ENCODE measurements around the gene SEBOX. TPM values are rescaled to one million over a fixed set of nuclear protein-coding genes. Genes with fewer than 3 reads are reported as not detected.

Gene SEBOX
- polyA plus RNA-seq, 2 of the 4 experiments (the other 2 are of a cell fraction), result not detected

GRCh38 chr17:28347261-28347891, 17.6 kb downstream of the SEBOX start:
- TF ChIP-seq EHMT2 (IDR thresholded peaks at IDR 0.05; ENCODE audit: low read depth) (no peak), TP53 (CRISPR knock-in tag; IDR thresholded peaks at IDR 0.05) (no peak), FOSL2 (IDR thresholded peaks at IDR 0.05) (no peak), FOSL2 (CRISPR knock-in tag; IDR thresholded peaks at IDR 0.05) (no peak), PHF8 (IDR thresholded peaks at IDR 0.05; ENCODE audit: borderline replicate concordance, low read depth) (no peak), CTCF (IDR thresholded peaks at IDR 0.05) (no peak), GATA3 (IDR thresholded peaks at IDR 0.05; ENCODE audit: borderline replicate concordance) (no peak), RARB (CRISPR knock-in tag; IDR thresholded peaks at IDR 0.05) (no peak), ESRRA (IDR thresholded peaks at IDR 0.05; ENCODE audit: borderline replicate concordance, low read length) (no peak), HES2 (IDR thresholded peaks at IDR 0.05) (no peak), MAZ (IDR thresholded peaks at IDR 0.05; ENCODE audit: borderline replicate concordance, low read depth, low read length) (no peak), KDM1A (IDR thresholded peaks at IDR 0.05; ENCODE audit: low read depth) (no peak), SMC3 (IDR thresholded peaks at IDR 0.05) (no peak), NPAS2 (CRISPR knock-in tag; IDR thresholded peaks at IDR 0.05; ENCODE audit: borderline replicate concordance) (no peak), CBX8 (IDR thresholded peaks at IDR 0.05) (no peak), HEYL (CRISPR knock-in tag; IDR thresholded peaks at IDR 0.05) (no peak), CBX2 (IDR thresholded peaks at IDR 0.05; ENCODE audit: borderline replicate concordance, low read depth) (no peak), PBX3 (IDR thresholded peaks at IDR 0.05) (no peak), EHF (CRISPR knock-in tag; IDR thresholded peaks at IDR 0.05) (no peak)
- Histone ChIP-seq H3K9me3 (no peaks in the 10 kb centered on the region), H3K4me1 (no peaks in the 10 kb centered on the region), H3K4me2 (no peak overlapping the region), H3K4me3 (no peak overlapping the region), H3K27ac (0 out of 6 replicates have a peak overlapping the region, but pooled peaks of 1 of the 2 experiments have one; percentile 16)
- ATAC-seq (no peak), DNase-seq (ENCODE audit: low read depth in 1 of 2, low spot score in 1 of 2) (no peak), FAIRE-seq (no peak)
- CTCF ChIA-PET, result interaction anchor here (0.7 to 4.8 kb wide), 13 partner anchors 9 to 467 kb away, joined by 3 to 41 read pairs (median 5); partner anchors contain the start of genes IFT20, POLDIP2 and TNFAIP1
- POLR2A ChIA-PET, result interaction anchor here (3.0 to 3.3 kb wide), 2 partner anchors 9 to 12 kb away, joined by 26 to 37 read pairs; partner anchors contain the start of genes IFT20, POLDIP2 and TNFAIP1
- WGBS (ENCODE audit: missing lambda C conversion rate), result 86% methylated on average over 8 of the region's 8 CpGs

GRCh38 chr17:28346746-28347246, 18.2 kb downstream of the SEBOX start:
- no peak overlapping the region for H3K4me3 ChIP-seq
- POLR2A ChIA-PET, result interaction anchor here (3.0 to 3.3 kb wide), 2 partner anchors 10 to 11 kb away, joined by 26 to 37 read pairs; partner anchors contain the start of genes IFT20, POLDIP2 and TNFAIP1
- H3K27ac ChIP-seq, result no peak overlapping the region
- DNase-seq (ENCODE audit: low read depth in 1 of 2, low spot score in 1 of 2) (peak in 1 of 2 experiments; percentile 48), FAIRE-seq (no peak), ATAC-seq (peak in 1 of 2 experiments; percentile 30; a peak in 2 of 6 replicates)
- 93% methylated on average over 7 of the region's 7 CpGs for WGBS (ENCODE audit: missing lambda C conversion rate)
- no peak overlapping the region for H3K4me2 ChIP-seq
- H3K9me3 ChIP-seq, result no peaks in the 10 kb centered on the region
- H3K4me1 ChIP-seq, result no peaks in the 10 kb centered on the region
- CTCF ChIA-PET, result interaction anchor here (0.7 to 4.8 kb wide), 19 partner anchors 10 to 466 kb away, joined by 3 to 41 read pairs (median 4); partner anchors contain the start of genes IFT20, POLDIP2 and TNFAIP1
- TF ChIP-seq RAD21 (conservative IDR thresholded peaks at IDR 0.05 in 1 of 2, IDR thresholded peaks at IDR 0.05 in 1 of 2), result peak; percentile 27 to 37; a peak in 2 of 5 replicates
- TF ChIP-seq NFE2L2 (conservative IDR thresholded peaks at IDR 0.05; ENCODE audit: low read length), result no peak
- peak; percentile 10; the same call in 1 of the 3 replicates for TF ChIP-seq CTCF (IDR thresholded peaks at IDR 0.05)
- TF ChIP-seq MAFK (IDR thresholded peaks at IDR 0.05; ENCODE audit: partially characterized antibody), result no peak
- TF ChIP-seq HEYL (CRISPR knock-in tag; IDR thresholded peaks at IDR 0.05), result no peak

Data from A549 (cell line).